Mucosa of descending colon (tissue), 3 donors: ENCODE results near the gene YDJC. TPM values are rescaled to one million over a fixed set of nuclear protein-coding genes. Genes with fewer than 3 reads are reported as not detected.

Experiments used
- ATAC-seq: fragments of 200-7000 bp; cut with Tn5 transposase; one replicate; pipeline ENCODE4 v1.9.1; 2020; ENCODE audit warnings: mild to moderate bottlenecking, moderate library complexity
- DNase-seq, 3 donors: peaks; one replicate each; pipeline ENCODE4 v3.0.0-alpha.2; 2020
- H3K36me3 ChIP-seq: fragments of 200-600 bp; one replicate; pipeline ENCODE4 v1.8.0; 2021; ENCODE audit warnings: low read depth, mild to moderate bottlenecking
- H3K4me1 ChIP-seq: fragments of 200-600 bp; one replicate; pipeline ENCODE4 v1.8.0; 2021; ENCODE audit warnings: low read depth, mild to moderate bottlenecking
- H3K4me3 ChIP-seq: fragments of 200-600 bp; one replicate; pipeline ENCODE4 v1.8.0; 2021; ENCODE audit warnings: mild to moderate bottlenecking
- H3K9me3 ChIP-seq: fragments of 200-600 bp; one replicate; pipeline ENCODE4 v1.8.0; 2021; ENCODE audit warnings: mild to moderate bottlenecking
- intact Hi-C, 2 donors: fragments of 100-400 bp; cut with DNase I in 1 of 2; cut with micrococcal nuclease in 1 of 2; formaldehyde crosslinking; loops; one replicate each; pipeline versions ENCODE4 v1.11.0 to v1.11.1; 2022; cut with DNase I, micrococcal nuclease
- microRNA-seq: library from miRNA; unstranded; fragments of <30 nt; microRNA quantifications from one replicate; pipeline ENCODE4, GENCODE V29; 2019
- total RNA-seq, 3 donors: library from RNA; stranded (reverse); fragmentation: NEBNext Ultra II Directional in 2 of 3; extraction: Animal tissue kit (Norgen Biotek cat#: 25700) in 2 of 3; gene quantifications; one replicate each; pipeline versions ENCODE4 v1.2.1 to v1.2.4, GENCODE V29; 2021 to 2023
- TF ChIP-seq, protein P1 (sequence below): fragments of 200-600 bp; IDR thresholded peaks from one replicate; pipeline ENCODE4 v1.8.0; 2022; ENCODE audit warnings: antibody characterized with exemption, mild to moderate bottlenecking
- donor health status: DM: no; HTN: no; CAD: no; lungs with moderate emphysema.
- donor health status: DM: no; HTN: no; CAD: no.
- donor health status: DM: no; HTN: yes; CAD: no.

YDJC gene
- total RNA-seq, 3 donors from 2014 or later = 12.5 to 26.5 (median 21.7) TPM

DNA sequence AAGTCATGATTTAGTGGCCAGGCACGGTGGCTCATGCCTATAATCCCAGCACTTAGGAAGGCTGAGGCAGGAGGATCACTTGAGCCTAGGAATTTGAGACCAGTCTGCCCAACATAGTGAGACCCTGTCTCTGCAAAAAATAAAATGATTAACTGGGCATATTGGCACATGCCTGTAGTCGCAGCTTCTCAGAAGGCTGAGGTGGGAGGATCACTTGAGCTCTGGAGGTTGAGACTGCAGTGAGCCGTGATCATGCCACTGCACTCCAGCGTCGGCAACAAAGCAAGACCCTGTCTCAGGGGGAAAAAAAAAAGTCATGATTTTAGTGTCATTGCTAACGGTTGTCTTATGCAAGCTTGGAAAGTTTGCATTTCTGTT, 50.4 kb downstream of the YDJC start:
- DNase-seq = no peak
- no peaks in the 10 kb centered on the region for H3K9me3 ChIP-seq
- no peak overlapping the region for H3K4me3 ChIP-seq
- no peak for ATAC-seq
- intact Hi-C loops = no loop called here
- no peaks in the 10 kb centered on the region for H3K36me3 ChIP-seq
- TF ChIP-seq, protein P1, sequence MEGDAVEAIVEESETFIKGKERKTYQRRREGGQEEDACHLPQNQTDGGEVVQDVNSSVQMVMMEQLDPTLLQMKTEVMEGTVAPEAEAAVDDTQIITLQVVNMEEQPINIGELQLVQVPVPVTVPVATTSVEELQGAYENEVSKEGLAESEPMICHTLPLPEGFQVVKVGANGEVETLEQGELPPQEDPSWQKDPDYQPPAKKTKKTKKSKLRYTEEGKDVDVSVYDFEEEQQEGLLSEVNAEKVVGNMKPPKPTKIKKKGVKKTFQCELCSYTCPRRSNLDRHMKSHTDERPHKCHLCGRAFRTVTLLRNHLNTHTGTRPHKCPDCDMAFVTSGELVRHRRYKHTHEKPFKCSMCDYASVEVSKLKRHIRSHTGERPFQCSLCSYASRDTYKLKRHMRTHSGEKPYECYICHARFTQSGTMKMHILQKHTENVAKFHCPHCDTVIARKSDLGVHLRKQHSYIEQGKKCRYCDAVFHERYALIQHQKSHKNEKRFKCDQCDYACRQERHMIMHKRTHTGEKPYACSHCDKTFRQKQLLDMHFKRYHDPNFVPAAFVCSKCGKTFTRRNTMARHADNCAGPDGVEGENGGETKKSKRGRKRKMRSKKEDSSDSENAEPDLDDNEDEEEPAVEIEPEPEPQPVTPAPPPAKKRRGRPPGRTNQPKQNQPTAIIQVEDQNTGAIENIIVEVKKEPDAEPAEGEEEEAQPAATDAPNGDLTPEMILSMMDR = no peak
- H3K4me1 ChIP-seq = peaks cover 40% of the 10 kb centered on the region

Small RNA genes lying within 50 kb of the gene (microRNA-seq; reads per million reads assigned to microRNA genes)
- 439 reads per million, percentile 77 among the genes with 10 or more reads in this experiment for gene MIR130B
- gene MIR301B = 4.0 reads per million, percentile 18 among the genes with 10 or more reads in this experiment

Other genes with a start within 250 kb of the YDJC start
- under 1 TPM in 1 of 3 donors, not detected in 2; 0.09 TPM for gene RIMBP3B, start 246.3 kb downstream of the YDJC start, total RNA-seq
- 1 to 10 TPM; 6.0 to 6.2 (median 6.0) TPM for gene HIC2, start 212.7 kb downstream of the YDJC start, total RNA-seq
- 1 to 10 TPM; 1.3 to 2.9 (median 2.1) TPM for gene TMEM191C, start 162.6 kb downstream of the YDJC start, total RNA-seq
- under 1 TPM in 2 of 3 donors, not detected in 1; 0.13 to 0.22 TPM for gene RIMBP3C, start 78.6 kb downstream of the YDJC start, total RNA-seq
- gene UBE2L3, start 62.3 kb downstream of the YDJC start, total RNA-seq = 10 to 100 TPM; 52.6 to 60.9 (median 60.7) TPM
- gene CCDC116, start 2.7 kb upstream of the YDJC start, total RNA-seq = under 1 TPM; 0.22 to 0.89 (median 0.26) TPM
- 10 to 100 TPM; 25.8 to 48.8 (median 28.0) TPM for gene SDF2L1, start 12.3 kb upstream of the YDJC start, total RNA-seq
- gene PPIL2, start 36.0 kb upstream of the YDJC start, total RNA-seq = 10 to 100 TPM; 42.5 to 68.3 (median 61.6) TPM
- gene YPEL1, start 105.8 kb upstream of the YDJC start, total RNA-seq = 1 to 10 TPM; 2.7 to 6.8 (median 2.8) TPM
- gene MAPK1, start 237.6 kb upstream of the YDJC start, total RNA-seq = 100 to 1,000 TPM; 126 to 131 (median 127) TPM